HepG2 (cell line): Measurements from ENCODE around the gene EPG5.

Experiments used
- ARNT ChIP-seq: fragments of 450-650 bp; IDR thresholded peaks from 2 replicates; pipeline ENCODE4 v1.6.1; 2017
- CTCF ChIP-seq: sonication (generic); formaldehyde crosslinking; IDR thresholded peaks from 2 replicates; pipeline ENCODE4 v1.5.0; 2020; ENCODE audit warnings: mild to moderate bottlenecking, missing genetic modification reagents, moderate library complexity
- MAFG ChIP-seq: sonication (generic); formaldehyde crosslinking; IDR thresholded peaks from 2 replicates; pipeline ENCODE4 v1.5.1; 2020; ENCODE audit warnings: mild to moderate bottlenecking, missing genetic modification reagents
- MYNN ChIP-seq: sonication (generic); formaldehyde crosslinking; IDR thresholded peaks from 2 replicates; pipeline ENCODE4 v1.4.0; 2020; ENCODE audit warnings: mild to moderate bottlenecking, low read depth, missing genetic modification reagents
- NFE2L2 ChIP-seq: fragments of 150-350 bp; IDR thresholded peaks from 2 replicates; pipeline ENCODE4 v1.6.1; 2014; ENCODE audit warnings: low read length
- POLR2A ChIP-seq, 2 experiments: IDR thresholded peaks; 2 replicates each; pipeline ENCODE4 v1.6.1; 2011; ENCODE audit warnings: low read depth in 2 of 2, low read length in 2 of 2, mild to moderate bottlenecking in 1 of 2, moderate library complexity in 1 of 2; ENCODE audit not compliant: insufficient read depth in 1 of 2
- REPIN1 ChIP-seq: sonication (generic); formaldehyde crosslinking; IDR thresholded peaks from 2 replicates; pipeline ENCODE4 v1.8.0; 2022; ENCODE audit warnings: missing genetic modification reagents, low read depth, mild to moderate bottlenecking, borderline replicate concordance
- ZNF232 ChIP-seq: sonication (generic); formaldehyde crosslinking; IDR thresholded peaks from 2 replicates; pipeline ENCODE4 v1.4.0; 2020; ENCODE audit warnings: missing genetic modification reagents, borderline replicate concordance
- ZNF350 ChIP-seq: sonication (generic); formaldehyde crosslinking; IDR thresholded peaks from 2 replicates; pipeline ENCODE4 v1.4.0; 2020; ENCODE audit warnings: mild to moderate bottlenecking, low read depth, missing genetic modification reagents, borderline replicate concordance
- ZNF576 ChIP-seq: sonication (generic); formaldehyde crosslinking; IDR thresholded peaks from 2 replicates; pipeline ENCODE4 v1.4.0; 2020; ENCODE audit warnings: mild to moderate bottlenecking, missing genetic modification reagents
- ZNF772 ChIP-seq: sonication (generic); formaldehyde crosslinking; IDR thresholded peaks from 2 replicates; pipeline ENCODE4 v1.5.0; 2020; ENCODE audit warnings: mild to moderate bottlenecking, missing genetic modification reagents

- TF ChIP-seq MAFG (no peak), REPIN1 (no peak), NFE2L2 (no peak), MYNN (no peak), ARNT (no peak), ZNF350 (CRISPR knock-in tag) (no peak), POLR2A (IDR thresholded peaks at IDR 0.05; ENCODE audit: insufficient read depth in 1 of 2, low read depth in 2 of 2, low read length in 2 of 2) (no peak), ZNF576 (CRISPR knock-in tag) (no peak), CTCF (CRISPR knock-in tag) (no peak), ZNF772 (CRISPR knock-in tag) (no peak), ZNF232 (no peak)
Observed at GRCh38 chr18:45993438-45993837, 26.3 kb upstream of the EPG5 start.
